Activated CD4-positive, alpha-beta T cell treated with anti-CD3 and anti-CD28 coated beads, Interleukin-2, Interleukin-4, amounts not matched to agents 100 ng/mL and 50 ng/mL, durations not matched to agents 16 hours and 8 hours (primary cell): Measurements from ENCODE around the gene ATP6V1D.
A peak's percentile ranks its signal among the peaks of the same experiment; 100 is the strongest.
"Not testable (repeated sequence)": the region's sequence is repeated elsewhere in the genome, so short reads cannot be mapped to it uniquely, and the experiment has no call there.

Experiments used
- DNase-seq: peaks from one replicate; pipeline ENCODE4 v3.0.0-alpha.2; 2020; ENCODE audit warnings: low spot score

The ATP6V1D gene

GRCh38 chr14:67359775-67360469, at the start of gene ATP6V1D, which contains the start of gene EIF2S1:
Gene ATP6V1D, minus strand, starts transcription at chr14:67359804. Its CDS starts 106 bp downstream, at chr14:67359698.
Gene EIF2S1, plus strand, starts transcription at chr14:67360328. Its CDS starts 4,440 bp downstream, at chr14:67364768.
- peak; percentile 100 for DNase-seq

GRCh38 chr14:67408122-67408801, 48.7 kb upstream of the ATP6V1D start:
- not testable (repeated sequence) for DNase-seq

GRCh38 chr14:67405771-67406170, 46.2 kb upstream of the ATP6V1D start:
- DNase-seq = no peak

GRCh38 chr14:67400434-67400833, 40.8 kb upstream of the ATP6V1D start:
- DNase-seq = no peak

- no peak for DNase-seq
Measured at GRCh38 chr14:67397536-67397935, 37.9 kb upstream of the ATP6V1D start.

- DNase-seq = no peak
Measured at GRCh38 chr14:67396381-67396970, 36.9 kb upstream of the ATP6V1D start.

GRCh38 chr14:67395876-67396189, 36.2 kb upstream of the ATP6V1D start:
- DNase-seq = no peak

GRCh38 chr14:67395086-67395875, 35.7 kb upstream of the ATP6V1D start:
- DNase-seq = no peak

- DNase-seq = no peak
Measured at GRCh38 chr14:67393689-67394088, 34.1 kb upstream of the ATP6V1D start.

GRCh38 chr14:67392800-67393199, 33.2 kb upstream of the ATP6V1D start:
- no peak for DNase-seq

- no peak for DNase-seq
Measured at GRCh38 chr14:67392123-67392522, 32.5 kb upstream of the ATP6V1D start.

GRCh38 chr14:67391268-67391667, 31.7 kb upstream of the ATP6V1D start:
- DNase-seq = no peak

GRCh38 chr14:67389811-67390534, 30.4 kb upstream of the ATP6V1D start:
- no peak for DNase-seq

GRCh38 chr14:67389275-67389674, 29.7 kb upstream of the ATP6V1D start:
- no peak for DNase-seq

GRCh38 chr14:67387195-67387594, 27.6 kb upstream of the ATP6V1D start:
- DNase-seq = no peak

- DNase-seq = no peak
Measured at GRCh38 chr14:67385618-67386017, 26.0 kb upstream of the ATP6V1D start.

GRCh38 chr14:67385120-67385519, 25.5 kb upstream of the ATP6V1D start:
- DNase-seq = no peak

GRCh38 chr14:67377916-67378315, 18.3 kb upstream of the ATP6V1D start:
- no peak for DNase-seq

- peak; percentile 61 for DNase-seq
Measured at GRCh38 chr14:67373347-67373746, 13.7 kb upstream of the ATP6V1D start.

- no peak for DNase-seq
Measured at GRCh38 chr14:67372833-67373232, 13.2 kb upstream of the ATP6V1D start.

GRCh38 chr14:67371247-67372148, 11.9 kb upstream of the ATP6V1D start:
- DNase-seq = no peak
